ENCODE data around the gene BMF. TPM values are rescaled to one million over a fixed set of nuclear protein-coding genes. Genes with fewer than 3 reads are reported as not detected.

BMF gene
- total RNA-seq, 1 donor from 2014 or later, result 46.6 TPM

GRCh38 chr15:40062816-40063562 lies 45.7 kb downstream of the BMF start:
- DNase-seq (ENCODE audit: extremely low spot score, unreplicated experiment), result no peak
- H3K27ac Mint-ChIP-seq (ENCODE audit: unreplicated experiment), result peak overlapping the region; percentile 74

GRCh38 chr15:40061212-40061901 lies 47.3 kb downstream of the BMF start:
- no peak overlapping the region for H3K27ac Mint-ChIP-seq (ENCODE audit: unreplicated experiment)
- no peak for DNase-seq (ENCODE audit: extremely low spot score, unreplicated experiment)
- no peak overlapping the region for H3K4me3 Mint-ChIP-seq (ENCODE audit: unreplicated experiment)
- peaks cover 18% of the 10 kb centered on the region for H3K4me1 Mint-ChIP-seq (ENCODE audit: unreplicated experiment)
- H3K27me3 Mint-ChIP-seq (ENCODE audit: unreplicated experiment), result no peaks in the 10 kb centered on the region
- no peaks in the 10 kb centered on the region for H3K9me3 Mint-ChIP-seq (ENCODE audit: unreplicated experiment)
- no peak for TF ChIP-seq CTCF (IDR thresholded peaks at IDR 0.05)
- no peaks in the 10 kb centered on the region for H3K36me3 Mint-ChIP-seq (ENCODE audit: unreplicated experiment)

More at GRCh38 chr15:40062816-40063562, 45.7 kb downstream of the BMF start:
- Mint-ChIP-seq H3K4me1 (ENCODE audit: unreplicated experiment) (peaks cover 21% of the 10 kb centered on the region), H3K27me3 (ENCODE audit: unreplicated experiment) (no peaks in the 10 kb centered on the region), H3K9me3 (ENCODE audit: unreplicated experiment) (no peaks in the 10 kb centered on the region), H3K4me3 (ENCODE audit: unreplicated experiment) (no peak overlapping the region), H3K36me3 (ENCODE audit: unreplicated experiment) (no peaks in the 10 kb centered on the region)
- TF ChIP-seq CTCF (IDR thresholded peaks at IDR 0.05), result no peak

- Mint-ChIP-seq H3K27ac (ENCODE audit: unreplicated experiment) (no peak overlapping the region), H3K4me1 (ENCODE audit: unreplicated experiment) (peaks cover 24% of the 10 kb centered on the region), H3K9me3 (ENCODE audit: unreplicated experiment) (no peaks in the 10 kb centered on the region), H3K36me3 (ENCODE audit: unreplicated experiment) (no peaks in the 10 kb centered on the region), H3K27me3 (ENCODE audit: unreplicated experiment) (no peaks in the 10 kb centered on the region), H3K4me3 (ENCODE audit: unreplicated experiment) (no peak overlapping the region)
- TF ChIP-seq CTCF (IDR thresholded peaks at IDR 0.05), result no peak
- no peak for DNase-seq (ENCODE audit: extremely low spot score, unreplicated experiment)
Observed at GRCh38 chr15:40060236-40060961, 48.3 kb downstream of the BMF start.

GRCh38 chr15:40059821-40060220 lies 48.9 kb downstream of the BMF start:
- no peak overlapping the region for H3K4me3 Mint-ChIP-seq (ENCODE audit: unreplicated experiment)
- DNase-seq (ENCODE audit: extremely low spot score, unreplicated experiment), result no peak
- no peak for TF ChIP-seq CTCF (IDR thresholded peaks at IDR 0.05)
- peaks cover 30% of the 10 kb centered on the region for H3K4me1 Mint-ChIP-seq (ENCODE audit: unreplicated experiment)
- no peaks in the 10 kb centered on the region for H3K36me3 Mint-ChIP-seq (ENCODE audit: unreplicated experiment)
- H3K9me3 Mint-ChIP-seq (ENCODE audit: unreplicated experiment), result no peaks in the 10 kb centered on the region
- no peak overlapping the region for H3K27ac Mint-ChIP-seq (ENCODE audit: unreplicated experiment)
- H3K27me3 Mint-ChIP-seq (ENCODE audit: unreplicated experiment), result no peaks in the 10 kb centered on the region

Data from osteocyte (in vitro differentiated cells).